ENCODE data around the gene DAZAP1.

DAZAP1 gene

GRCh38 chr19:1445932-1446712 is 38.7 kb downstream of the DAZAP1 start:
- DNase-seq: no peak

GRCh38 chr19:1446713-1447481 is 39.5 kb downstream of the DAZAP1 start:
- no peak for DNase-seq

- DNase-seq: no peak
These were observed 40.1 kb downstream of the DAZAP1 start for GRCh38 chr19:1447504-1447903.

- DNase-seq: no peak
These were observed 40.6 kb downstream of the DAZAP1 start for GRCh38 chr19:1447944-1448343.

- no peak for DNase-seq
These were observed 42.4 kb downstream of the DAZAP1 start, which contains the start of gene APC2 for GRCh38 chr19:1449467-1450442. APC2 (plus strand) TSS chr19:1450121; CDS start chr19:1453002, 2,881 bp downstream.

GRCh38 chr19:1450735-1451731 is 43.6 kb downstream of the DAZAP1 start:
- DNase-seq: no peak

GRCh38 chr19:1451916-1452801 is 44.8 kb downstream of the DAZAP1 start:
- no peak for DNase-seq

- no peak for DNase-seq
These were observed 45.6 kb downstream of the DAZAP1 start for GRCh38 chr19:1452802-1453524.

GRCh38 chr19:1453525-1454364 is 46.4 kb downstream of the DAZAP1 start:
- DNase-seq: no peak

GRCh38 chr19:1455002-1455335 is 47.6 kb downstream of the DAZAP1 start:
- no peak for DNase-seq

- peak; percentile 87 for DNase-seq
These were observed 48.1 kb downstream of the DAZAP1 start for GRCh38 chr19:1455336-1456120.

GRCh38 chr19:1456121-1456900 is 48.9 kb downstream of the DAZAP1 start:
- DNase-seq: no peak

- no peak for DNase-seq
These were observed 49.8 kb downstream of the DAZAP1 start for GRCh38 chr19:1457031-1457739.

GRCh38 chr19:1457892-1458291 is 50.5 kb downstream of the DAZAP1 start:
- DNase-seq: no peak

GRCh38 chr19:1459479-1459878 is 52.1 kb downstream of the DAZAP1 start:
- no peak for DNase-seq

All from activated CD4-positive, alpha-beta T cell treated with anti-CD3 and anti-CD28 coated beads for 48 hours (primary cell).